Common myeloid progenitor, CD34-positive (primary cell): Measurements from ENCODE around the gene MARS1.

Source experiments
- CTCF ChIA-PET: fragments of 350-600 bp; sonication (Branson Sonifier 250); formaldehyde crosslinking; loops from one replicate; lab custom pipeline; 2021; ENCODE audit warnings: antibody characterized with exemption; lab: Charles Lee
- POLR2A ChIA-PET: fragments of 350-600 bp; sonication (Branson Sonifier 250); formaldehyde crosslinking; loops from one replicate; lab custom pipeline; 2021; ENCODE audit warnings: antibody characterized with exemption; lab: Charles Lee
- DNase-seq, 3 donors: peaks; one replicate each; pipeline versions ENCODE4 v3.0.0 to v3.0.0-alpha.2; 2013
- H3K27ac ChIP-seq, 2 experiments: 1 replicate in 1 of 2; 2 replicates in 1 of 2; pipeline ENCODE4 v1.7.0; 2013; ENCODE audit warnings: inconsistent platforms in 2 of 2, low read length in 2 of 2, mild to moderate bottlenecking in 2 of 2, low read depth in 1 of 2, moderate library complexity in 1 of 2; ENCODE audit not compliant: severe bottlenecking in 2 of 2, insufficient read depth in 1 of 2, poor library complexity in 1 of 2
- H3K27me3 ChIP-seq, 5 experiments: replicated peaks in 2 of 5; 1 replicate in 3 of 5; 2 replicates in 2 of 5; pipeline versions ENCODE4 v1.6.1 to v1.7.0; 2013; ENCODE audit warnings: low read length in 4 of 5, mild to moderate bottlenecking in 2 of 5, moderate library complexity in 2 of 5, inconsistent platforms in 1 of 5; ENCODE audit not compliant: insufficient read depth in 5 of 5, control insufficient read depth in 4 of 5
- H3K36me3 ChIP-seq, 4 experiments: 1 replicate in 2 of 4; 2 replicates in 2 of 4; pipeline versions ENCODE4 v1.6.1 to v1.7.0; 2013; ENCODE audit warnings: low read length in 3 of 4, control low read depth in 1 of 4, mild to moderate bottlenecking in 1 of 4; ENCODE audit not compliant: control insufficient read depth in 4 of 4, insufficient read depth in 4 of 4
- H3K4me1 ChIP-seq, 4 experiments: 1 replicate in 3 of 4; 2 replicates in 1 of 4; pipeline versions ENCODE4 v1.6.1 to v1.7.1; 2013; ENCODE audit warnings: low read length in 3 of 4, mild to moderate bottlenecking in 3 of 4, control low read depth in 1 of 4, inconsistent platforms in 1 of 4, moderate library complexity in 1 of 4; ENCODE audit not compliant: control insufficient read depth in 4 of 4, insufficient read depth in 4 of 4; ENCODE audit errors: control extremely low read depth in 1 of 4
- H3K4me3 ChIP-seq, 7 experiments: 1 replicate in 4 of 7; 2 replicates in 3 of 7; pipeline versions ENCODE4 v1.5.1 to v1.7.0; 2013; ENCODE audit warnings: mild to moderate bottlenecking in 7 of 7, low read length in 6 of 7, moderate library complexity in 6 of 7, inconsistent platforms in 2 of 7, low read depth in 2 of 7, control low read depth in 1 of 7; ENCODE audit not compliant: insufficient read depth in 4 of 7, control insufficient read depth in 1 of 7; ENCODE audit errors: extremely low read depth in 1 of 7
- H3K9me3 ChIP-seq, 5 experiments: 1 replicate in 4 of 5; 2 replicates in 1 of 5; pipeline versions ENCODE4 v1.6.1 to v1.7.1; 2013; ENCODE audit warnings: low read length in 4 of 5, mild to moderate bottlenecking in 2 of 5, inconsistent platforms in 1 of 5, low read depth in 1 of 5, moderate library complexity in 1 of 5; ENCODE audit not compliant: control insufficient read depth in 4 of 5, insufficient read depth in 2 of 5; ENCODE audit errors: control extremely low read depth in 1 of 5
- WGBS: methylation state at CpG from one replicate; pipeline ENCODE4 v1.1.5; 2013; ENCODE audit not compliant: insufficient coverage; 5-methylcytosine and 5-hydroxymethylcytosine counted together

The MARS1 gene

GRCh38 chr12:57546438-57547287 lies 58.8 kb downstream of the MARS1 start, which contains the start of gene DCTN2:
TSS of gene DCTN2 (minus strand) at chr12:57547192. CDS start at chr12:57547063, 129 bp downstream.
- POLR2A ChIA-PET, result interaction anchor here (0.6 to 2.7 kb wide), 7 partner anchors 9 to 84 kb away, joined by 3 to 14 read pairs (median 6); partner anchors contain the start of genes DDIT3 and MBD6
- DNase-seq, result peak; percentile 97 to 98 (median 98)
- Histone ChIP-seq H3K4me1 (peaks cover 0 to 38% (median 22%) of the 10 kb centered on the region in 4 experiments), H3K9me3 (no peaks in the 10 kb centered on the region), H3K36me3 (peaks cover 0 to 6% (median 3%) of the 10 kb centered on the region in 4 experiments), H3K27me3 (peaks cover 0 to 14% (median 2%) of the 10 kb centered on the region in 5 experiments), H3K4me3 (peak within 1 kb of the TSS; percentile 73 to 92 (median 83)), H3K27ac (peak within 1 kb of the TSS; percentile 81 to 91)
- under 1% methylated on average over 37 of the region's 56 CpGs for WGBS
- CTCF ChIA-PET, result interaction anchor here (0.8 to 2.2 kb wide), 10 partner anchors 8 to 77 kb away, joined by 3 to 12 read pairs (median 4); partner anchors contain the start of gene DDIT3

GRCh38 chr12:57547288-57548012 lies 59.6 kb downstream of the MARS1 start:
- CTCF ChIA-PET, result interaction anchor here (0.8 to 2.2 kb wide), 6 partner anchors 15 to 32 kb away, joined by 4 to 12 read pairs (median 5); no protein-coding TSS in a partner anchor
- Histone ChIP-seq H3K4me1 (peaks cover 0 to 38% (median 22%) of the 10 kb centered on the region in 4 experiments), H3K9me3 (no peaks in the 10 kb centered on the region), H3K36me3 (peaks cover 0 to 4% (median 0%) of the 10 kb centered on the region in 4 experiments), H3K27me3 (peaks cover 0 to 19% (median 2%) of the 10 kb centered on the region in 5 experiments), H3K4me3 (peak overlapping the region in 6 of 7 experiments; percentile 75 to 92 (median 85)), H3K27ac (peak overlapping the region; percentile 81 to 91)
- no peak for DNase-seq
- no CpG with 5 or more reads among the region's 9 CpGs for WGBS
- POLR2A ChIA-PET, result interaction anchor here (0.5 to 2.7 kb wide), 5 partner anchors 20 to 85 kb away, joined by 3 to 14 read pairs (median 9); partner anchors contain the start of genes DDIT3 and MBD6

GRCh38 chr12:57548013-57548315 lies 60.1 kb downstream of the MARS1 start:
- ChIA-PET POLR2A (no interaction called here), CTCF (no interaction called here)
- H3K4me1 ChIP-seq, result peaks cover 0 to 37% (median 22%) of the 10 kb centered on the region in 4 experiments
- H3K27me3 ChIP-seq, result peaks cover 0 to 21% (median 2%) of the 10 kb centered on the region in 5 experiments
- DNase-seq, result no peak
- peaks cover 0 to 4% (median 0%) of the 10 kb centered on the region in 4 experiments for H3K36me3 ChIP-seq
- WGBS, result no CpG with 5 or more reads among the region's 2 CpGs
- H3K9me3 ChIP-seq, result no peaks in the 10 kb centered on the region
- H3K4me3 ChIP-seq, result no peak overlapping the region
- no peak overlapping the region for H3K27ac ChIP-seq

- Histone ChIP-seq H3K36me3 (peaks cover 0 to 4% (median 0%) of the 10 kb centered on the region in 4 experiments), H3K27me3 (peaks cover 0 to 26% (median 6%) of the 10 kb centered on the region in 5 experiments), H3K4me1 (peaks cover 0 to 34% (median 19%) of the 10 kb centered on the region in 4 experiments), H3K9me3 (no peaks in the 10 kb centered on the region), H3K4me3 (no peak overlapping the region), H3K27ac (no peak overlapping the region)
- WGBS, result 55% methylated on average over 2 of the region's 2 CpGs
- ChIA-PET CTCF (no interaction called here), POLR2A (no interaction called here)
- DNase-seq, result no peak
Observed at GRCh38 chr12:57548488-57548887, 60.6 kb downstream of the MARS1 start.

GRCh38 chr12:57549203-57549908 lies 61.5 kb downstream of the MARS1 start:
- H3K9me3 ChIP-seq, result no peaks in the 10 kb centered on the region
- H3K27me3 ChIP-seq, result peaks cover 0 to 32% (median 6%) of the 10 kb centered on the region in 5 experiments
- peak overlapping the region in 4 of 7 experiments; percentile 65 to 79 (median 74) for H3K4me3 ChIP-seq
- POLR2A ChIA-PET, result no interaction called here
- H3K4me1 ChIP-seq, result peaks cover 0 to 28% (median 14%) of the 10 kb centered on the region in 4 experiments
- CTCF ChIA-PET, result no interaction called here
- H3K27ac ChIP-seq, result no peak overlapping the region
- whole genome bisulfite sequencing, result 94% methylated on average over 4 of the region's 13 CpGs
- H3K36me3 ChIP-seq, result peaks cover 0 to 4% (median 0%) of the 10 kb centered on the region in 4 experiments
- no peak for DNase-seq

GRCh38 chr12:57549909-57550640 lies 62.2 kb downstream of the MARS1 start, which contains the start of gene KIF5A:
TSS of gene KIF5A (plus strand) at chr12:57550044. CDS start at chr12:57550272, 228 bp downstream.
- 5% methylated on average over 44 of the region's 52 CpGs for WGBS
- Histone ChIP-seq H3K27me3 (peaks cover 0 to 32% (median 6%) of the 10 kb centered on the region in 5 experiments), H3K36me3 (no peaks in the 10 kb centered on the region), H3K9me3 (no peaks in the 10 kb centered on the region), H3K27ac (no peak within 1 kb of the TSS), H3K4me1 (peaks cover 0 to 28% (median 14%) of the 10 kb centered on the region in 4 experiments), H3K4me3 (peak within 1 kb of the TSS in 6 of 7 experiments; percentile 25 to 79 (median 69))
- CTCF ChIA-PET, result no interaction called here
- POLR2A ChIA-PET, result no interaction called here
- DNase-seq, result peak; percentile 25 to 55 (median 44)
